GM12878 (cell line): ENCODE results near the gene NPR1. TPM values are rescaled to one million over a fixed set of nuclear protein-coding genes. Genes with fewer than 3 reads are reported as not detected.

ENCODE experiments used
- ATAC-seq: fragments of 200-7000 bp; cut with Tn5 transposase; 3 replicates; pipeline ENCODE4 v1.9.1; 2020; ENCODE audit warnings: mild to moderate bottlenecking, moderate library complexity
- BruUV-seq: library from RNA; stranded (reverse); fragments of 400-500 nt; replicated peaks from 2 replicates; lab custom pipeline; 2021; lab: Mats Ljungman, UMichigan
- CTCF ChIA-PET: fragments of 300-600 bp; sonication (Branson Sonifier 250); formaldehyde crosslinking; extraction: SDS; loops from one replicate; lab custom pipeline; 2021; ENCODE audit warnings: inconsistent platforms; lab: Yijun Ruan, JAX
- POLR2A ChIA-PET: fragments of 350-600 bp; formaldehyde crosslinking; extraction: SDS; loops from one replicate; lab custom pipeline; 2021; ENCODE audit warnings: inconsistent platforms; lab: Charles Lee
- RAD21 ChIA-PET: fragments of 300-600 bp; sonication (Branson Sonifier 250); formaldehyde crosslinking; loops from one replicate; lab custom pipeline; 2023; ENCODE audit warnings: antibody characterized with exemption; ENCODE audit not compliant: unreplicated experiment; lab: Charles Lee
- SMC1A ChIA-PET: fragments of 300-600 bp; sonication (Branson Sonifier 250); formaldehyde crosslinking; loops from one replicate; lab custom pipeline; 2023; ENCODE audit not compliant: unreplicated experiment, uncharacterized antibody; lab: Charles Lee
- DNase-seq: peaks from one replicate; pipeline ENCODE4 v3.0.0-alpha.2; 2011; ENCODE audit warnings: low read depth, low spot score
- FAIRE-seq: peaks from 3 replicates; lab custom pipeline; 2011; peaks lifted over from hg19 to GRCh38; lab: Jason Lieb, UNC
- H2AFZ ChIP-seq: 2 replicates; pipeline ENCODE4 v1.6.0; 2011; ENCODE audit warnings: low read depth, low read length, control low read depth; ENCODE audit not compliant: control insufficient read depth
- H3K27ac ChIP-seq: 2 replicates; pipeline ENCODE4 v1.5.1; 2011; ENCODE audit warnings: control low read depth; ENCODE audit not compliant: control insufficient read depth, insufficient read depth
- H3K27me3 ChIP-seq, 2 experiments: replicated peaks in 1 of 2; 2 replicates each; pipeline versions ENCODE4 v1.6.0 to v1.6.1; 2011; ENCODE audit warnings: low read length in 1 of 2; ENCODE audit not compliant: control insufficient read depth in 2 of 2, insufficient read depth in 2 of 2
- H3K36me3 ChIP-seq, 2 experiments: 2 replicates each; pipeline ENCODE4 v1.5.1; 2011; ENCODE audit warnings: low read length in 1 of 2; ENCODE audit not compliant: control insufficient read depth in 2 of 2, insufficient read depth in 2 of 2
- H3K4me1 ChIP-seq: 2 replicates; pipeline ENCODE4 v1.6.1; 2011; ENCODE audit warnings: mild to moderate bottlenecking, low read length, moderate library complexity, mixed read lengths; ENCODE audit not compliant: control insufficient read depth, insufficient read depth
- H3K4me2 ChIP-seq: 2 replicates; pipeline ENCODE4 v1.6.0; 2011; ENCODE audit warnings: control low read depth; ENCODE audit not compliant: control insufficient read depth, insufficient read depth
- H3K4me3 ChIP-seq: fragments of 200-600 bp; sonication (generic); 2 replicates; pipeline ENCODE4 v1.5.1; 2016
- H3K79me2 ChIP-seq: 2 replicates; pipeline ENCODE4 v1.6.0; 2011; ENCODE audit warnings: low read length; ENCODE audit not compliant: control insufficient read depth, insufficient read depth
- H3K9ac ChIP-seq: 2 replicates; pipeline ENCODE4 v1.8.0; 2011; ENCODE audit warnings: low read length, control low read depth, mixed read lengths; ENCODE audit not compliant: control insufficient read depth, insufficient read depth
- H3K9me3 ChIP-seq: replicated peaks from 3 replicates; pipeline ENCODE4 v1.5.1; 2011; ENCODE audit warnings: mild to moderate bottlenecking, low read length; ENCODE audit not compliant: control insufficient read depth, insufficient read depth
- H4K20me1 ChIP-seq: 2 replicates; pipeline ENCODE4 v1.6.0; 2011; ENCODE audit not compliant: control insufficient read depth, insufficient read depth
- ATF3 ChIP-seq: IDR thresholded peaks from 2 replicates; pipeline ENCODE4 v1.6.1; 2011; ENCODE audit warnings: low read depth, mild to moderate bottlenecking, low read length, moderate library complexity, borderline replicate concordance; ENCODE audit errors: extremely low read depth
- BCLAF1 ChIP-seq: fragments of 450-650 bp; IDR thresholded peaks from 2 replicates; pipeline ENCODE4 v1.6.1; 2017; ENCODE audit warnings: antibody characterized with exemption, mild to moderate bottlenecking, moderate library complexity
- BHLHE40 ChIP-seq, 2 experiments: fragments of 450-650 bp in 1 of 2; IDR thresholded peaks; 2 replicates each; pipeline ENCODE4 v1.6.1; 2011 to 2017; ENCODE audit warnings: low read depth in 2 of 2, borderline replicate concordance in 1 of 2, improper control_type of control experiment in 1 of 2, low read length in 1 of 2, mild to moderate bottlenecking in 1 of 2
- CBX3 ChIP-seq: fragments of 200-600 bp; sonication (generic); IDR thresholded peaks from 2 replicates; pipeline ENCODE4 v1.6.1; 2016; ENCODE audit warnings: low read depth, borderline replicate concordance
- DPF2 ChIP-seq: fragments of 450-650 bp; IDR thresholded peaks from 2 replicates; pipeline ENCODE4 v1.6.1; 2017; ENCODE audit warnings: mild to moderate bottlenecking
- EED ChIP-seq: sonication (generic); IDR thresholded peaks from 2 replicates; pipeline ENCODE4 v1.6.1; 2016; ENCODE audit warnings: antibody characterized with exemption, low read depth
- EP300 ChIP-seq, 2 experiments: fragments of 150-350 bp in 1 of 2; IDR thresholded peaks; 2 replicates each; pipeline ENCODE4 v1.6.1; 2011 to 2012; ENCODE audit warnings: low read depth in 2 of 2, low read length in 2 of 2, borderline replicate concordance in 1 of 2, improper control_type of control experiment in 1 of 2, inconsistent platforms in 1 of 2; ENCODE audit not compliant: control insufficient read depth in 1 of 2
- HDAC2 ChIP-seq: fragments of 200-600 bp; sonication (generic); IDR thresholded peaks from 2 replicates; pipeline ENCODE4 v1.6.1; 2017
- HDGF ChIP-seq: fragments of 450-650 bp; IDR thresholded peaks from 2 replicates; pipeline ENCODE4 v1.6.1; 2016; ENCODE audit warnings: antibody characterized with exemption
- IKZF1 ChIP-seq: fragments of 450-650 bp; conservative IDR thresholded peaks from 2 replicates; pipeline ENCODE4 v1.6.1; 2017; ENCODE audit warnings: antibody characterized with exemption, mild to moderate bottlenecking
- JUNB ChIP-seq: IDR thresholded peaks from 2 replicates; pipeline ENCODE4 v1.6.1; 2016; ENCODE audit warnings: antibody characterized with exemption, mild to moderate bottlenecking
- MTA2 ChIP-seq: fragments of 450-650 bp; IDR thresholded peaks from 2 replicates; pipeline ENCODE4 v1.6.1; 2016; ENCODE audit warnings: low read depth, mild to moderate bottlenecking, moderate library complexity
- NFIC ChIP-seq: IDR thresholded peaks from 2 replicates; pipeline ENCODE4 v1.6.1; 2012; ENCODE audit warnings: low read depth, mild to moderate bottlenecking, inconsistent platforms, low read length, moderate library complexity
- PKNOX1 ChIP-seq: fragments of 450-650 bp; IDR thresholded peaks from 2 replicates; pipeline ENCODE4 v1.6.1; 2016; ENCODE audit warnings: mild to moderate bottlenecking
- SIX5 ChIP-seq: IDR thresholded peaks from 2 replicates; pipeline ENCODE4 v1.6.1; 2011; ENCODE audit warnings: mild to moderate bottlenecking, low read depth, low read length, moderate library complexity; ENCODE audit not compliant: severe bottlenecking
- WGBS: methylation state at CpG from one replicate; pipeline ENCODE4 v1.1.6; 2016; ENCODE audit warnings: low lambda C conversion rate; ENCODE audit not compliant: insufficient replicate concordance, insufficient coverage; ENCODE audit errors: missing lambda C conversion rate; 5-methylcytosine and 5-hydroxymethylcytosine counted together
- in situ Hi-C: fragments of 300-500 bp; cut with MboI; formaldehyde crosslinking; loops from 9 replicates; pipeline ENCODE4 v1.14.3; 2018; ENCODE audit warnings: mixed read lengths
- intact Hi-C: fragments of 100-400 bp; cut with micrococcal nuclease; formaldehyde crosslinking; loops from one replicate; pipeline ENCODE4 v1.14.2; 2022; ENCODE audit not compliant: unreplicated experiment
- polyA plus RNA-seq, 11 experiments: library from polyadenylated mRNA; depleted of rRNA in 4 of 11; unstranded in 6 of 11; stranded (reverse) in 5 of 11; fragments of >200 nt; fragmentation: Nextera tagmentation in 4 of 11; fragmentation: Illumina TruSeq in 1 of 11; extraction: Ambion mirVana in 4 of 11; extraction: Trizol in 1 of 11; gene quantifications; 1 replicate in 1 of 11; 2 replicates in 10 of 11; pipeline versions ENCODE4 v1.2.1 to v1.2.3, GENCODE V29; 2011 to 2016; ENCODE audit warnings: inconsistent platforms in 2 of 11, missing spikeins in 2 of 11, low read depth in 1 of 11
- total RNA-seq, 4 experiments: library from RNA; depleted of rRNA in 3 of 4; stranded (reverse); fragments of >200 nt in 3 of 4; fragmentation: Illumina TruSeq in 1 of 4; extraction: Trizol in 1 of 4; gene quantifications; 2 replicates each; pipeline versions ENCODE4 v1.2.1 to v1.2.3, GENCODE V29; 2013 to 2021
- TF ChIP-seq, protein P1 (sequence below): fragments of 450-650 bp; IDR thresholded peaks from 2 replicates; pipeline ENCODE4 v1.6.1; 2017; ENCODE audit warnings: low read depth, mild to moderate bottlenecking, moderate library complexity

The NPR1 gene
- total and polyA plus RNA-seq, 10 of the 15 experiments (the other 5 are each of a cell fraction or from before 2014, with no cell fraction given): 0.09 to 2.1 (median 0.28) TPM; not detected in 1

GRCh38 chr1:153734396-153735089 is 56.1 kb downstream of the NPR1 start:
- no peaks in the 10 kb centered on the region for H4K20me1 ChIP-seq
- DNase-seq (no peak), FAIRE-seq (no peak), ATAC-seq (peak; percentile 43)
- H3K4me2 ChIP-seq: peak overlapping the region; percentile 19
- ChIA-PET RAD21 (interaction anchor here (0.8 to 8.5 kb wide), 7 partner anchors 8 to 199 kb away, joined by 3 to 139 read pairs (median 3); partner anchors contain the start of gene S100A6), POLR2A (interaction anchor here (0.5 to 8.7 kb wide), 4 partner anchors 9 to 1428 kb away, joined by 3 to 184 read pairs (median 4); no protein-coding TSS in a partner anchor), CTCF (interaction anchor here (0.7 to 7.0 kb wide), 10 partner anchors 8 to 252 kb away, joined by 3 to 63 read pairs (median 4); partner anchors contain the start of genes NPR1 and RAB13), SMC1A (interaction anchor here (0.5 to 10.3 kb wide), 14 partner anchors 8 to 472 kb away, joined by 3 to 144 read pairs (median 4); partner anchors contain the start of gene CHTOP)
- BruUV-seq: TSS peak; percentile 41
- peaks cover 0 to 10% of the 10 kb centered on the region in 2 experiments; a peak in 1 of 4 replicates for H3K36me3 ChIP-seq
- H3K27ac ChIP-seq: peak overlapping the region; percentile 82
- H3K4me3 ChIP-seq: no peak overlapping the region
- H2AFZ ChIP-seq: no peak overlapping the region
- H3K79me2 ChIP-seq: peaks cover 27% of the 10 kb centered on the region
- in situ Hi-C loops (no loop called here), intact Hi-C loops (loop anchor here (1.0 kb wide), 1 partner anchor 8 kb away; no protein-coding TSS in a partner anchor)
- WGBS: 17% methylated on average over 3 of the region's 3 CpGs
- peaks cover 33% of the 10 kb centered on the region for H3K4me1 ChIP-seq
- no peaks in the 10 kb centered on the region for H3K27me3 ChIP-seq
- no peaks in the 10 kb centered on the region; the same call in 2 of the 3 replicates for H3K9me3 ChIP-seq
- peak overlapping the region; percentile 37; the same call in 1 of the 2 replicates for H3K9ac ChIP-seq
- TF ChIP-seq MTA2: peak; percentile 39; the same call in 1 of the 2 replicates
- no peak for TF ChIP-seq EP300 (IDR thresholded peaks at IDR 0.05; ENCODE audit: borderline replicate concordance in 1 of 2, control insufficient read depth in 1 of 2, low read depth in 2 of 2, low read length in 2 of 2)
- no peak for TF ChIP-seq HDAC2
- peak; percentile 77; the same call in 1 of the 2 replicates for TF ChIP-seq IKZF1
- no peak for TF ChIP-seq BCLAF1
- TF ChIP-seq SIX5: no peak
- peak; percentile 11; the same call in 1 of the 2 replicates for TF ChIP-seq EED
- TF ChIP-seq, protein P1, sequence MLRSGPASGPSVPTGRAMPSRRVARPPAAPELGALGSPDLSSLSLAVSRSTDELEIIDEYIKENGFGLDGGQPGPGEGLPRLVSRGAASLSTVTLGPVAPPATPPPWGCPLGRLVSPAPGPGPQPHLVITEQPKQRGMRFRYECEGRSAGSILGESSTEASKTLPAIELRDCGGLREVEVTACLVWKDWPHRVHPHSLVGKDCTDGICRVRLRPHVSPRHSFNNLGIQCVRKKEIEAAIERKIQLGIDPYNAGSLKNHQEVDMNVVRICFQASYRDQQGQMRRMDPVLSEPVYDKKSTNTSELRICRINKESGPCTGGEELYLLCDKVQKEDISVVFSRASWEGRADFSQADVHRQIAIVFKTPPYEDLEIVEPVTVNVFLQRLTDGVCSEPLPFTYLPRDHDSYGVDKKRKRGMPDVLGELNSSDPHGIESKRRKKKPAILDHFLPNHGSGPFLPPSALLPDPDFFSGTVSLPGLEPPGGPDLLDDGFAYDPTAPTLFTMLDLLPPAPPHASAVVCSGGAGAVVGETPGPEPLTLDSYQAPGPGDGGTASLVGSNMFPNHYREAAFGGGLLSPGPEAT: peak; percentile 85
- TF ChIP-seq NFIC: peak; percentile 56; the same call in 1 of the 2 replicates
- 0 out of 2 replicates have a peak, but pooled peaks have one; percentile 19 for TF ChIP-seq DPF2
- TF ChIP-seq JUNB: 0 out of 2 replicates have a peak, but pooled peaks have one; percentile 22
- TF ChIP-seq PKNOX1: peak; percentile 96
- TF ChIP-seq HDGF: 0 out of 2 replicates have a peak, but pooled peaks have one; percentile 30
- TF ChIP-seq CBX3: no peak
- 0 out of 4 replicates have a peak, but pooled peaks of 1 of the 2 experiments have one; percentile 40 for TF ChIP-seq BHLHE40 (IDR thresholded peaks at IDR 0.05; ENCODE audit: borderline replicate concordance in 1 of 2, low read depth in 2 of 2, low read length in 1 of 2)
- no peak for TF ChIP-seq ATF3
